Fibroblast of gingiva (primary cell): ENCODE results near the gene ADISSP.

Source experiments
- DNase-seq: peaks from one replicate; pipeline ENCODE4 v3.0.0-alpha.2; 2011; ENCODE audit warnings: low read depth

The ADISSP gene

GRCh38 chr20:3738111-3739053 is 29.2 kb downstream of the ADISSP start:
- DNase-seq, result no peak

- DNase-seq, result no peak
These were observed 31.8 kb downstream of the ADISSP start for GRCh38 chr20:3735768-3736167.

- DNase-seq, result no peak
These were observed 33.3 kb downstream of the ADISSP start for GRCh38 chr20:3734111-3734843.

DNA sequence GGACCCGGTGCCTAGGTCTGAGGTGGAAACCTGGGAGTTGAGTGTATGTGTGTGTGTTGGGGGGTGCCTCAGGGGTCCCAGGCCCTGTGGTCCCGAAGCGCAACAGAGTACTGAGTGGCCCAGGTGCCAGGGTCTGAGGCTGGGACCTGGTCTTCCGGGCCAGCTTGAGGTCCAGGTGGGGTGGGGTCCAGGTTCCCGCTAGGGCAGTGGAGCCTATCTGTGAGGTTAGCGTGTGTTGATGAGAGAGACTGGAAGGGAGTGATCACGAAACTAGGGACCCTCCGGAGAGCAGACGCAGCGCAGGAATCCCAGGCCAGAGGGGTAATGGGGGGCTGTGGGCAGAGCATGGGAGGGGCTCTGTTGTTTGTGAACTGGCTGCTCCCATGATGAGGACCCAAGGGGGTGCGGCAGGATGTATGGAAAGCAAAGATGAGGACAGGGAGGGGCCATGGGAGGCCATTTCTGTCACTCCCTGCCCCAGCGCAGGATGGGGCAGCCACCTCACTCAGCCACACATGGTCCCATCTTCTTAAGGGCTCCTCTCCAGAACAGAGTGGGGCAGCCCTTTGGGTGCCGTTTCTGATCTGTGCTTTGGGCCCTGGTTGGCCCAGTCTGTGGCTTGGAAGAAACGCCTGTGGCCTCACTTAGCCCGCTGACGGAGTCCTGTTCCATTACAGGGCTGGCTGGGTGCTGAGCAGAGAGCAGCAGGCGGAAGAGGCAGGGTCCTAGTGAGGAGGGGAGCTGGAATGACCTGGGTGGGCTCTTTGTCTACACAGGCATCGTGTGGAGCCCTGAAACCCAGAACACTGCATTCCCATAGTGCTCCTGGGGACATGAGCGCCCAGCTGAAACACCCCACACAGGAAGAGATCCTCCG is 34.2 kb downstream of the ADISSP start:
- DNase-seq, result no peak

DNA sequence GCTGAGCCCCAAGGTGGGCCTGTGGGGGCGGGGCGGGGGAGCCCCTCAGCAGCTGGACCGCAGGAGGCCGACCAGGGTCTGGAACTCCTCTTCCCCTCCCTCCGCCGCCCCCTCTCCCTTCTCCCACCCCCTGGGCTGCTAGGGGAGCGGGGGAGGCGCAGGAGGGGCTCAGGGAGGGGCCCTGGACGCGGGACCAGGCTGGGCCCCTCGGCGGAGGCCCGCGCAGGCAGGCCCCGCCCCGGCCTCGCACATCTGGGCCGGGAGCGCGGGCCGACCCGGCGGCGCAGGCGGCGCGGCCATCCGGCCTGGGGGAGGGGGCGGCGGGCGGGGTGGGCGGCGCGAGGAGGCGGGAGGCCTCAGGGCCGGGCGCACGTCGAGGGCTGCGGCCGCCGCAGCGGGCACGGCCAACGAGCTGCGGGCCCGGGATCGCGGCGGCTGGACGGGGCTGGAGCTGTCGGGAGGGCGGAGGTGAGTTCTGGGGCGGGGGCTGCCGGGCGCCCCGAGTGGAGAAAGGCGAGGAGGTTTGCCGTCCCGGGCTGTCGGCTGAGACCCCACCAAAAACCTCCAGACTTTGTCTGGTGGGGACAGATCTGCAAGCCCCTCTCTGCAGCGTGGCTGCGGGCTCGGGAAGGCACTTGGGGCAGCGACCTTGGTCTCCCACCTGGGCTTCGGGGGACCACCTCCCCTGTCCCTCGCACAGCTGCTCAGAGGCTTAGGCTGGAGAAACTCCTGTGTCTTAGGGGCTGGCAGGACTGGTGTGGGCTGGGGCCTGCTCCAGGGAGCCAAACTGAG is 35.0 kb downstream of the ADISSP start, which contains the start of gene HSPA12B:
TSS of gene HSPA12B (plus strand) at position 359 of the 792 bp plus-strand sequence. CDS start 5,990 bp downstream, outside the sequence.
- no peak for DNase-seq

GRCh38 chr20:3731944-3732326 is 35.6 kb downstream of the ADISSP start:
- DNase-seq, result no peak

DNA sequence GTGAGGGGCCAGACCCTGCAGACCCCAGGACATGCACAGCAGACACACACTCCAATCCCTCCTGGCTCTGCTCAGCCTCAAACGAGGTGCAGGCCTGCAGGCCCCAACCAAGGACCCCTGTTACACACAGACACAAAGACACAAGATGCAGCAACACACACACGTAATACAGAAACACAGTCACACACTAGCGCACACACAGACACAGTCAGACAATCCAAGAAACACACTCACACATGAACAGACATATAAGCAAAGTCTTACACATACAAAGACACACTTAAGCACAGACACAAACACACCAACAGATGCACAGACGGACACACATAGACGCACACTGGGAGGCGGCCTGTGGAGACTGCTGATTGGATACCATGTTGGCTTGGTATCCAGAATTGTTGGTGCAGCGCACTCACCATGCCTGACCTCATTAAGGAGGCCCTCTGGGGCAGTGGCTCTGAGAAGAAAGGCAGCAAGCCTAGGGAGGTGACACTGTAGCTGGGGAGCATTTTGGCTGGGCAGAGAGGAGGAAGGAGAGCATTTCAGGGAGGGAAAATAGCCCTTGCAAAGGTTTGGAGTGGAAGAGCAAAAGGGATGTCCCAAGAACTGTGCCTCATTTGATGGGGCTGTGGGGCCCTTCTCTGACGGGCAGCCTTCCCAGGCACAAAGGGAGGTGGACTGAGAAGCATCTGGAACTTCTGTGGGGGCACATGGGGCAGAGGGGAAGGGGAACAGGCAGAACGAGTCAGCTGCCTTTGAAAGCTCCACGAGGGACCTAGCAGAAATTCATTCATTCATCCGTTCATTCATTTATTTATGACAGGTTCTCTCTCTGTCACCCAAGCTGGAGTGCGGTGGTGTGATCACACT is 36.5 kb downstream of the ADISSP start:
- DNase-seq, result no peak

DNA sequence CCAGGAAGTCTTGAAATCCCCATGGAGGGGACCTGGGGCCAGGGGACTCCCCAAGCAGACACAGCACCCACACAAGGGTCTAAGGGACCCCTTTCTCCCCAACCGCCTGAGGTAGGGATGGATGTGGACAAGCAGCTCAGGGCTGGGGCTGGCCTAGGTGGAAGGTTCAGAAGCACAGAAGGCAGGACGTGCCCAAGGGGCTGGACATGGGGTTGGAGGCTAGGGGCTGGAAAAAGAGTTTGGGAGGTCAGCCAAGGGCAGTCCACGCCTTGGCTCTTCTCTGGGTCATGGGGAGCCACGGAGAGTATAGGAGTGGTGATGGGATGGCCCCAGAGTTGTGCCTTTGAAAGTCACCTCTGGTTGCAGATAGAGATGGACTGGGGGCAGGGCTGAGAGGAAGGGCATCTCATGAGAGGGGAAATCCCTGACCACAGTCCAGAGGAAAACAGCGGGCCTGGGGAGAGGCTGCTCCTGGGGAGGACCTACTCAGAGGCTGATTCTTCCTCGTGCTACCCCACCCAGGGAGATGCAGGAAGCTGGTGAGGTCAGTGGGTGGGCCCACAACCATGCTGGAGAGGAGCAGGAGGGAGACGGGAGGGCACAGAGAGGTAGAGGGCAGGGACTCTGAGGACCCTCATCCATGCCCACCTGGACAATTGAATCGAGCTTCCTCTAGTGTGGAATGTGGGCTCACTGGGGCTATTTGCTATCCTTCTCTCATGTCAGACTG is 37.6 kb downstream of the ADISSP start:
- no peak for DNase-seq

DNA sequence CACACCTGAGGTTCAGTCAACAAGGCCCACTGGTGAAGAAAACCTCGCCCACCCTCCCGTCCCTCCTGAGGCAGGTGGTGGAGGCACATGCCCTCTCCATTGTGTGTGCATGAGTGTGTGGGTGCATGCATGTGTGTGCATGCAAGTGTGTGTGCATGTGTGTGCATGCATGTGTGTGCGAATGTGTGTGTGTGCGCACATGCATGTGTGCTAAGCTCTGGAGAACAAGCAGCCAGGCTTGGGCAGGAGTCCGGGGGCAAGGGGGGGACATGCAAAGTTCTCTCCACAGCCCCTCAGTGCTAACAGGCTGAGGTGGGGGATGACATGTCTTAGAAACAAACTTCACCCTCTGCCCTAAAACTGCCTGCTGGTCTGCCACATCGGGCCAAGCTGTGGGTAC is 38.2 kb downstream of the ADISSP start:
- no peak for DNase-seq

DNA sequence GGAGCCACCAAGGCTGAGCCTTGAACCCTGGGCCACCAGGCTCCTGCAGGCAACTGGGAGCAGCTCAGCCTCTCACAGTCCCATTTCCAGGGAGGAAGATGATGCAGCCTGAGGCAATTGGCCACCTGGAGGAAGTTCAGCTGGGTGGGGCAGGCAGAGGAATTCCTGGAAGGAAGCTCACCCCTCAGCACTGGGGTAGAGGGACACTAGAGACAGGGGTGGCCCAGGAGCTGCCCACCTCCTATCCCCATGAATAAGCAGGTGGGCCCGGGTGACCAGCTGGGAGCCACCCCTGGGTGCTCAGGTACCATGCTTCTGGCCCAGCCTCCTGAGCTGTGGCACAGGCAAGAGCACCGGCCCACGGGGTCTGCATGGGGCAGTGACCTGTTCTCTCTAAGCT is 38.7 kb downstream of the ADISSP start:
- DNase-seq, result no peak

DNA sequence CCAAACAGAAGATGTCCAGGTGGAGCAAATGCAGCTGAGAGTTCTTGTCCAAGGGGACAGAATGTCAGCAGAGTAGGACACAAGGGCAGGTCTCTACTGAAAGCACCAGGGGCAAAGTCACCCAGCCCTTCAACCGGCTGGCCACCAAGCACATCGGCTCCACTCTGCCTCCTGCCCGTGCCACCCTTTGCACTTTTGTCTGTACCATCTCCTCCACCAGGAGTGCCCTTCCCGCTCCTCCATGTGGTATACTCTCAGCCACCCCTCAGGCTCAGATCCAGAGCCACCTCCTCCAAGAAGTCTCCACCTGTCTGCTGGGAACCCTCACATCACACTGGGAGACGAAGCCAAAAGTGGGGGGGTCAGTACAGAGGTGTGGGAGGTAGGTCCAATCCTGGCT is 39.2 kb downstream of the ADISSP start:
- no peak for DNase-seq

GRCh38 chr20:3727401-3728021 is 40.0 kb downstream of the ADISSP start:
- DNase-seq, result peak; percentile 49

- DNase-seq, result no peak
These were observed 43.2 kb downstream of the ADISSP start for GRCh38 chr20:3724356-3724755.

DNA sequence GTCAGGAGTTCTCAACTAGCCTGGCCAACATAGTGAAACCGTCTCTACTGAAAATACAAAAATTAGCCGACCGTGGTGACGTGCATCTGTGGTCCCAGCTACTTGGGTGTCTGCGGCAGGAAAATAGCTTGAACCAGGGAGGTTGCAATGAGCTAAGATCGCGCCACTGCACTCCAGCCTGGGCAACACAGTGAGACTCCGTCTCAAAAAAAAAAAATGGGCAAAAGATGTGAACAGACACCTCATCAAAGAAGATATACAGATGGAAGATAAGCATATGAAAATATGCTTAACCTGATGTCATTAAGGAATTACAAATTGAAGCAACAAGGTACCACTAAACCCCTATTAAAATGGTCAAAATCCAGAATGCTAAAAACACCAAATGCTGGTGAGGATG is 44.3 kb downstream of the ADISSP start:
- no peak for DNase-seq

- no peak for DNase-seq
These were observed 45.6 kb downstream of the ADISSP start for GRCh38 chr20:3721912-3722311.

DNA sequence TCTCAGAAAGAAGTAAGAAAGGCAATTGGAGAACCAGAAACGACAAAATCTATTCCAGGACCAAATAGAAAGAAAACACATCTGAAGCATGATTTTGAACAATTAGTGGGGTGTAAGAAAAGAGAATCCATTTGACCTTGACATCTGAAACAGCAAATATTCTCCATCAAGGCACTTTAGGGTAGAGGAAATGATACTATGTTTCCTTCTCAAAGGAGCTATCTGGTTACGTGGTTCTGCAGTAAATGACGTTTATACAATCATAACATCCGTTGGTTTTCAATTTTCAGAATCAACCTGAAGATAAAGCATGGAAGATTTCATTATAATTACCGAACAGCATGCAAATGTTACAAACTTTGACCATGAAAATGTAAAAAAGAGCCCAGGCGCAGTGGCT is 46.9 kb downstream of the ADISSP start:
- DNase-seq, result no peak

DNA sequence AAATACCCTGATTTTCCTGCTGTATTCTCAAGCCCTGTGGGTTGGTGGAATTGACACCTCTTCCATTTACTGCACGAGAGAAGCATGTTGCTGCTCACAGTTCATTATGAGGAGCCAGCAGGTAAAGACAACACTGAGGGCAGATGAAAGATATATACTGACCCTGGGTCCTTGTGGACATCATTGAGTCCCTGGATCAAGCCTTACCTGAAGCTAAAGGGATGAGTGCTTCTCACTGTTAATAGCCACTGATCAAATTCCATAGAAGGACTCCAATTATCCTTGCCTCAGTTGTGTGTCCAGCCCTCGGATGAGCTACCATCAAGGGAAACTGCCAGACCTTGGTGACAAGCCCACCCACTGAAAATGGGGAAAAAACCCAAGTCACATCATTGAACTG is 47.5 kb downstream of the ADISSP start:
- DNase-seq, result no peak

DNA sequence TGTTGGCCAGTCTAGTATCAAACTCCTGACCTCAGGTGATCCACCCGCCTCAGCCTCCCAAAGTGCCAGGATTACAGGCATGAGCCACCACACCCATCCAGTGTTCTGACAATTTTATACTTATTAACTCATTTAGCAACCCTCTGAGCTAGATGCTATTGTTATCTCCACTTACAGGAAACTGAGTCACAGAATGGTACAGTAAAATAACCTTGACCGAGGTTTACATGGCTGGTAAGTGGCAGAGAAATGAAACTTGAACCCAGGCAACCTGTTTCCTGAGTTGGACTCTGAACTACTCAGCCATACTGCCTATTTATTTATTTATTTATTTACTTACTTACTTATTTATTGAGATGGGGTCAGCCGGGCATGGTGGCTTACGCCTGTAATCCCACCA is 48.5 kb downstream of the ADISSP start:
- DNase-seq, result no peak

- peak; percentile 24 for DNase-seq
These were observed 51.2 kb downstream of the ADISSP start for GRCh38 chr20:3716195-3716834.
